Measurements from ENCODE around the gene NUPR1. TPM values are rescaled to one million over a fixed set of nuclear protein-coding genes. Genes with fewer than 3 reads are reported as not detected.
"Not testable (repeated sequence)": the region's sequence is repeated elsewhere in the genome, so short reads cannot be mapped to it uniquely, and the experiment has no call there.

The NUPR1 gene
- polyA plus RNA-seq, 2 of the 4 experiments (the other 2 are of a cell fraction), result 29.3 to 47.8 TPM

- no peak for TF ChIP-seq EP300 (IDR thresholded peaks at IDR 0.05)
- TF ChIP-seq POLR2AphosphoS2 (conservative IDR thresholded peaks at IDR 0.05; ENCODE audit: low read length), result no peak
- TF ChIP-seq, protein P1, sequence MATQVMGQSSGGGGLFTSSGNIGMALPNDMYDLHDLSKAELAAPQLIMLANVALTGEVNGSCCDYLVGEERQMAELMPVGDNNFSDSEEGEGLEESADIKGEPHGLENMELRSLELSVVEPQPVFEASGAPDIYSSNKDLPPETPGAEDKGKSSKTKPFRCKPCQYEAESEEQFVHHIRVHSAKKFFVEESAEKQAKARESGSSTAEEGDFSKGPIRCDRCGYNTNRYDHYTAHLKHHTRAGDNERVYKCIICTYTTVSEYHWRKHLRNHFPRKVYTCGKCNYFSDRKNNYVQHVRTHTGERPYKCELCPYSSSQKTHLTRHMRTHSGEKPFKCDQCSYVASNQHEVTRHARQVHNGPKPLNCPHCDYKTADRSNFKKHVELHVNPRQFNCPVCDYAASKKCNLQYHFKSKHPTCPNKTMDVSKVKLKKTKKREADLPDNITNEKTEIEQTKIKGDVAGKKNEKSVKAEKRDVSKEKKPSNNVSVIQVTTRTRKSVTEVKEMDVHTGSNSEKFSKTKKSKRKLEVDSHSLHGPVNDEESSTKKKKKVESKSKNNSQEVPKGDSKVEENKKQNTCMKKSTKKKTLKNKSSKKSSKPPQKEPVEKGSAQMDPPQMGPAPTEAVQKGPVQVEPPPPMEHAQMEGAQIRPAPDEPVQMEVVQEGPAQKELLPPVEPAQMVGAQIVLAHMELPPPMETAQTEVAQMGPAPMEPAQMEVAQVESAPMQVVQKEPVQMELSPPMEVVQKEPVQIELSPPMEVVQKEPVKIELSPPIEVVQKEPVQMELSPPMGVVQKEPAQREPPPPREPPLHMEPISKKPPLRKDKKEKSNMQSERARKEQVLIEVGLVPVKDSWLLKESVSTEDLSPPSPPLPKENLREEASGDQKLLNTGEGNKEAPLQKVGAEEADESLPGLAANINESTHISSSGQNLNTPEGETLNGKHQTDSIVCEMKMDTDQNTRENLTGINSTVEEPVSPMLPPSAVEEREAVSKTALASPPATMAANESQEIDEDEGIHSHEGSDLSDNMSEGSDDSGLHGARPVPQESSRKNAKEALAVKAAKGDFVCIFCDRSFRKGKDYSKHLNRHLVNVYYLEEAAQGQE (IDR thresholded peaks at IDR 0.05), result no peak
- no peak for TF ChIP-seq CTCF (IDR thresholded peaks at IDR 0.05)
Measured at GRCh38 chr16:28528463-28528867, 10.3 kb downstream of the NUPR1 start (continued).

DNA sequence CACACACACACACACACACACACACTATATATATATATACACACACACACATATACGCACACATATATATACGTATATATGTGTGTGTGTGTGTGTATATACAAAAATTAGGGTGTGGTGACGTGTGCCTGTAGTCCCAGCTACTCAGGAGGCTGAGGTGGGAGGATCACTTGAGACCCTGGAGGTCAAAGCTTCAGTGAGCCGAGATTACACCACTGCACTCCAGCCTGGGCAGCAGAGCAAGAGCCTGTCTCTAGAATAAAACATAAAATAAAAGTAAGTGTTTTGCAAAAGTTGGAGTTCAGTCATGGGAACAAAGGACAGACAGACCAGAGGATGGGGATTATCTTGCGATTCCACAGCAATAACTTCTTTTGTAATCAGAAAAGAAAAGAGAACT is 10.8 kb downstream of the NUPR1 start:
- ATAC-seq, result no peak
- H3K4me3 ChIP-seq, result no peak overlapping the region
- POLR2A ChIA-PET, result no interaction called here
- no peak for TF ChIP-seq SREBF2 (IDR thresholded peaks at IDR 0.05)
- TF ChIP-seq, protein P2, sequence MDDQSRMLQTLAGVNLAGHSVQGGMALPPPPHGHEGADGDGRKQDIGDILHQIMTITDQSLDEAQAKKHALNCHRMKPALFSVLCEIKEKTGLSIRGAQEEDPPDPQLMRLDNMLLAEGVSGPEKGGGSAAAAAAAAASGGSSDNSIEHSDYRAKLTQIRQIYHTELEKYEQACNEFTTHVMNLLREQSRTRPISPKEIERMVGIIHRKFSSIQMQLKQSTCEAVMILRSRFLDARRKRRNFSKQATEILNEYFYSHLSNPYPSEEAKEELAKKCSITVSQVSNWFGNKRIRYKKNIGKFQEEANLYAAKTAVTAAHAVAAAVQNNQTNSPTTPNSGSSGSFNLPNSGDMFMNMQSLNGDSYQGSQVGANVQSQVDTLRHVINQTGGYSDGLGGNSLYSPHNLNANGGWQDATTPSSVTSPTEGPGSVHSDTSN (IDR thresholded peaks at IDR 0.05), result no peak
- WGBS (ENCODE audit: missing lambda C conversion rate), result 87% methylated on average over 5 of the region's 5 CpGs
- DNase-seq (ENCODE audit: low read depth in 1 of 2, low spot score in 1 of 2), result no peak
- H3K4me1 ChIP-seq, result peaks cover 22% of the 10 kb centered on the region; the same call in 2 of the 3 replicates
- H3K4me2 ChIP-seq, result no peak overlapping the region
- CTCF ChIA-PET, result interaction anchor here (0.6 kb wide), 1 partner anchor 35 kb away, joined by 3 read pairs; no protein-coding TSS in a partner anchor
- no peak overlapping the region; a peak in 1 of 6 replicates for H3K27ac ChIP-seq
- no peak for FAIRE-seq
- H3K9me3 ChIP-seq, result no peaks in the 10 kb centered on the region

GRCh38 chr16:28527100-28527785 is 11.5 kb downstream of the NUPR1 start:
- FAIRE-seq; H3K4me3 ChIP-seq; POLR2A ChIA-PET; DNase-seq (ENCODE audit: low read depth in 1 of 2, low spot score in 1 of 2); H3K4me2 ChIP-seq; ATAC-seq; H3K9me3 ChIP-seq; H3K27ac ChIP-seq: not testable (repeated sequence)
- 89% methylated on average over 7 of the region's 7 CpGs for WGBS (ENCODE audit: missing lambda C conversion rate)
- peaks cover 18% of the 10 kb centered on the region; the same call in 2 of the 3 replicates for H3K4me1 ChIP-seq
- CTCF ChIA-PET, result interaction anchor here (0.6 to 1.0 kb wide), 2 partner anchors 8 to 34 kb away, joined by 3 read pairs; no protein-coding TSS in a partner anchor

DNA sequence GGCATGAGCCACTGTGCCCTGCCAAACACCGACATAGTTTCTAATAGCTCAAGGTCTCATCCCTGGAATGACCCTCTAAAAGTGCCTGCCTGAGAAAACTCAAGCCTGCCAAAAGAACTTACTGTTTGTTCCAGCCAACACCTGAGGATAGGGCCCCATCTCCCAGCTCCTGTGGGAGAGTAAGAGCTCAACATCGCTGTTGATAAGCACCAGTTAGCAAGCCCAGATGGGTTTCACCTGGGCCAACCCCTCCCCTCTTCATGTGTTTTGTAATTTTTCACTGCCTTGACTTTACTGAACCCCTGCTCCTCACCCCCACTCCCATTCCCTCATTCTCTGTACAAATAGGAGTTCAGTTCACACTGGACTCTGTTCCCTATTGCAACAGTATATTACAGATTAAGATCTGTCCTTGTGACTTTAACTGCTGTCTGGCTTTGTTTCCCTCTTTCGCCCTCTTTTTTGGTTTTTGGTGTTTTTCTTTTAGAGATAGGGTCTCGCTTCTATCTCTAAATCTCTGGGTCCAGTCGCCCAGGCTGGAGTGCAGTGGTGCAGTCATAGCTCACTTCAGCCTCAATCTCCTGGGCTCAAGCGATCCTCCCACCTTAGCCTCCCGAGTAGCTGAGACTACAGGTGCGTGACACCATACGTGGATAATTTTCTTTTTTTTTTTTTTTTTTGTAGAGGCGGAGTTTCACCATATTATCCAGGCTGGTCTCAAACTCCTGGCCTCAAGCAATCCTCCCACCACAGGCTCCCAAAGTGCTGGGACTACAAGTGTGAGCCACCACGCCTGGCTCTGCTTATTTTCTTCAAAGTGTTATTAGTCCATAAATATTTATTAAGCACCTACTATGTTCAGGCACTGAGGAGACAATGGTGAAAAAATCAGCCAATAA is 12.3 kb downstream of the NUPR1 start:
- DNase-seq (ENCODE audit: low read depth in 1 of 2, low spot score in 1 of 2), result no peak
- WGBS (ENCODE audit: missing lambda C conversion rate), result 86% methylated on average over 11 of the region's 11 CpGs
- Histone ChIP-seq H3K4me2 (no peak overlapping the region), H3K27ac (no peak overlapping the region; a peak in 1 of 6 replicates), H3K9me3 (no peaks in the 10 kb centered on the region), H3K4me1 (peaks cover 18% of the 10 kb centered on the region; the same call in 2 of the 3 replicates), H3K4me3 (no peak overlapping the region)
- FAIRE-seq, result no peak
- ATAC-seq, result peak in 1 of 2 experiments; percentile 20; a peak in 2 of 6 replicates
- POLR2A ChIA-PET, result no interaction called here
- TF ChIP-seq POLR2A (IDR thresholded peaks at IDR 0.05; ENCODE audit: low read length), result no peak
- TF ChIP-seq, protein P1 (IDR thresholded peaks at IDR 0.05), result no peak
- no peak for TF ChIP-seq RFX5 (IDR thresholded peaks at IDR 0.05)
- TF ChIP-seq HOXA7 (CRISPR knock-in tag; IDR thresholded peaks at IDR 0.05), result no peak
- CTCF ChIA-PET, result interaction anchor here (1.0 to 1.3 kb wide), 3 partner anchors 8 to 93 kb away, joined by 3 to 4 read pairs (median 3); no protein-coding TSS in a partner anchor

Measured in A549 (cell line).